GM19438 (cell line): ENCODE data around the gene ITSN1.

Source experiments
- ATAC-seq: cut with Tn5 transposase; IDR thresholded peaks from one replicate; pipeline ENCODE4 v1.9.1; 2021; ENCODE audit warnings: low read depth; ENCODE audit not compliant: unreplicated experiment

Gene ITSN1

GRCh38 chr21:33944185-33944763 is 302.0 kb downstream of the ITSN1 start:
- no peak for ATAC-seq

GRCh38 chr21:33945652-33946270 is 303.5 kb downstream of the ITSN1 start:
- ATAC-seq, result no peak

- ATAC-seq, result peak; percentile 46
These were observed 305.3 kb downstream of the ITSN1 start for GRCh38 chr21:33947451-33948095.

- peak; percentile 53 for ATAC-seq
These were observed 306.0 kb downstream of the ITSN1 start for GRCh38 chr21:33948096-33948950.

GRCh38 chr21:33948951-33949444 is 306.7 kb downstream of the ITSN1 start:
- ATAC-seq, result no peak
